ENCODE results near the gene HS3ST4.

GRCh38 chr16:25996052-25996451 lies 304.3 kb downstream of the HS3ST4 start:
- TF ChIP-seq CTCF (IDR thresholded peaks at IDR 0.05), result no peak
- no peak for TF ChIP-seq POLR2AphosphoS5 (IDR thresholded peaks at IDR 0.05)
- TF ChIP-seq EP300 (IDR thresholded peaks at IDR 0.05), result no peak
- no peak for TF ChIP-seq POLR2A (IDR thresholded peaks at IDR 0.05)

Data from suprapubic skin (tissue), 4 donors.